H9 (cell line): ENCODE measurements around the gene ATF7. TPM values are rescaled to one million over a fixed set of nuclear protein-coding genes. Genes with fewer than 3 reads are reported as not detected.

Experiments
- DNase-seq: peaks from one replicate; pipeline ENCODE4 v3.0.0-alpha.2; 2017
- H2AFZ ChIP-seq: one replicate; pipeline ENCODE4 v1.6.1; 2013; ENCODE audit warnings: mild to moderate bottlenecking, low read length, control low read depth, moderate library complexity
- H2AK5ac ChIP-seq: 2 replicates; pipeline ENCODE4 v1.6.1; 2013; ENCODE audit warnings: low read length, control low read depth, mixed read lengths; ENCODE audit not compliant: insufficient read length
- H2BK120ac ChIP-seq: one replicate; pipeline ENCODE4 v1.6.1; 2013; ENCODE audit warnings: low read depth, mild to moderate bottlenecking, low read length, control low read depth, inconsistent platforms; ENCODE audit not compliant: poor library complexity, severe bottlenecking
- H2BK12ac ChIP-seq: 2 replicates; pipeline ENCODE4 v1.6.1; 2013; ENCODE audit warnings: low read length, control low read depth, mixed read lengths, low read depth; ENCODE audit not compliant: insufficient read length
- H2BK15ac ChIP-seq: 2 replicates; pipeline ENCODE4 v1.6.1; 2013; ENCODE audit warnings: low read depth, low read length, control low read depth
- H2BK20ac ChIP-seq: one replicate; pipeline ENCODE4 v1.6.1; 2013; ENCODE audit warnings: low read depth, mild to moderate bottlenecking, low read length, control low read depth, inconsistent platforms; ENCODE audit not compliant: poor library complexity, severe bottlenecking
- H2BK5ac ChIP-seq: 2 replicates; pipeline ENCODE4 v1.6.1; 2013; ENCODE audit warnings: low read length, control low read depth, mixed read lengths; ENCODE audit not compliant: insufficient read length
- H3K14ac ChIP-seq: 2 replicates; pipeline ENCODE4 v1.6.1; 2013; ENCODE audit warnings: low read length, control low read depth; ENCODE audit not compliant: insufficient read depth
- H3K18ac ChIP-seq: 2 replicates; pipeline ENCODE4 v1.6.1; 2013; ENCODE audit warnings: low read depth, mild to moderate bottlenecking, mixed read lengths, low read length, control low read depth; ENCODE audit not compliant: insufficient read length
- H3K23ac ChIP-seq: 2 replicates; pipeline ENCODE4 v1.6.1; 2013; ENCODE audit warnings: low read length, control low read depth, mixed read lengths, low read depth; ENCODE audit not compliant: insufficient read length
- H3K23me2 ChIP-seq: 2 replicates; pipeline ENCODE4 v1.6.1; 2013; ENCODE audit warnings: low read depth, mild to moderate bottlenecking, mixed read lengths, low read length, control low read depth; ENCODE audit not compliant: insufficient read length, poor library complexity, severe bottlenecking
- H3K27ac ChIP-seq: 2 replicates; pipeline ENCODE4 v1.5.1; 2013; ENCODE audit warnings: low read length, control low read depth, mixed read lengths, low read depth; ENCODE audit not compliant: insufficient read length
- H3K27me3 ChIP-seq: 2 replicates; pipeline ENCODE4 v1.6.1; 2013; ENCODE audit warnings: low read length, control low read depth, inconsistent platforms; ENCODE audit not compliant: insufficient read depth
- H3K4ac ChIP-seq: 2 replicates; pipeline ENCODE4 v1.6.1; 2013; ENCODE audit warnings: low read depth, mild to moderate bottlenecking, control low read depth, inconsistent platforms, low read length, moderate library complexity
- H3K4me1 ChIP-seq: 2 replicates; pipeline ENCODE4 v1.6.1; 2013; ENCODE audit warnings: low read length, control low read depth, inconsistent platforms; ENCODE audit not compliant: insufficient read depth
- H3K4me2 ChIP-seq: 2 replicates; pipeline ENCODE4 v1.6.1; 2013; ENCODE audit warnings: low read length, control low read depth, mixed read lengths; ENCODE audit not compliant: insufficient read length, insufficient read depth
- H3K56ac ChIP-seq: 2 replicates; pipeline ENCODE4 v1.6.1; 2013; ENCODE audit warnings: low read depth, mild to moderate bottlenecking, mixed read lengths, low read length, control low read depth; ENCODE audit not compliant: insufficient read length
- H3K79me1 ChIP-seq: 2 replicates; pipeline ENCODE4 v1.6.1; 2013; ENCODE audit warnings: low read depth, mild to moderate bottlenecking, moderate library complexity, low read length, control low read depth, inconsistent platforms; ENCODE audit not compliant: insufficient read depth, poor library complexity, severe bottlenecking
- H3K79me2 ChIP-seq: 2 replicates; pipeline ENCODE4 v1.6.1; 2013; ENCODE audit warnings: low read length, control low read depth, inconsistent platforms; ENCODE audit not compliant: insufficient read depth
- H3K9ac ChIP-seq: 2 replicates; pipeline ENCODE4 v1.6.1; 2013; ENCODE audit warnings: low read length, control low read depth, mixed read lengths; ENCODE audit not compliant: insufficient read length; ENCODE audit errors: extremely low read depth
- H3K9me3 ChIP-seq: one replicate; pipeline ENCODE4 v1.6.1; 2013; ENCODE audit warnings: low read depth, low read length, inconsistent platforms; ENCODE audit not compliant: control insufficient read depth
- H3T11ph ChIP-seq: one replicate; pipeline ENCODE4 v1.6.1; 2013; ENCODE audit warnings: mild to moderate bottlenecking, low read length, control low read depth, inconsistent platforms
- H4K20me1 ChIP-seq: one replicate; pipeline ENCODE4 v1.6.1; 2013; ENCODE audit not compliant: control insufficient read depth, insufficient read length, insufficient read depth
- H4K5ac ChIP-seq: 2 replicates; pipeline ENCODE4 v1.6.1; 2013; ENCODE audit warnings: low read depth, mild to moderate bottlenecking, mixed read lengths, low read length, control low read depth; ENCODE audit not compliant: insufficient read length
- H4K8ac ChIP-seq: replicated peaks from 2 replicates; pipeline ENCODE4 v1.6.1; 2013; ENCODE audit warnings: low read length, control low read depth, mixed read lengths, low read depth; ENCODE audit not compliant: insufficient read length
- H4K91ac ChIP-seq: 2 replicates; pipeline ENCODE4 v1.6.1; 2013; ENCODE audit warnings: low read depth, mild to moderate bottlenecking, moderate library complexity, mixed read lengths, low read length, control low read depth; ENCODE audit not compliant: insufficient read length
- H3K27ac Mint-ChIP-seq, 3 experiments: 2 replicates in 2 of 3; 3 replicates in 1 of 3; pipeline ENCODE4 v1.8.0; 2020 to 2021; ENCODE audit warnings: mixed read lengths in 3 of 3, mild to moderate bottlenecking in 1 of 3, moderate library complexity in 1 of 3
- H3K27me3 Mint-ChIP-seq: 2 replicates; pipeline ENCODE4 v1.8.0; 2021; ENCODE audit warnings: low read depth, mild to moderate bottlenecking, moderate library complexity, mixed read lengths
- H3K36me3 Mint-ChIP-seq, 3 experiments: 2 replicates in 2 of 3; 3 replicates in 1 of 3; pipeline ENCODE4 v1.8.0; 2020 to 2021; ENCODE audit warnings: low read depth in 3 of 3, mixed read lengths in 3 of 3; ENCODE audit not compliant: insufficient read depth in 1 of 3
- H3K4me1 Mint-ChIP-seq, 2 experiments: 2 replicates each; pipeline ENCODE4 v1.8.0; 2020; ENCODE audit warnings: mixed read lengths in 2 of 2
- H3K4me3 Mint-ChIP-seq, 2 experiments: 2 replicates in 1 of 2; 3 replicates in 1 of 2; pipeline ENCODE4 v1.8.0; 2020 to 2021; ENCODE audit warnings: mild to moderate bottlenecking in 2 of 2, mixed read lengths in 2 of 2, moderate library complexity in 1 of 2
- H3K9me3 Mint-ChIP-seq, 2 experiments: 2 replicates in 1 of 2; 3 replicates in 1 of 2; pipeline ENCODE4 v1.8.0; 2020; ENCODE audit warnings: mild to moderate bottlenecking in 2 of 2, mixed read lengths in 2 of 2, moderate library complexity in 1 of 2
- CTCF ChIP-seq: fragments of 200-600 bp; sonication (generic); conservative IDR thresholded peaks from 3 replicates; pipeline ENCODE4 v1.8.0; 2021; ENCODE audit warnings: antibody characterized with exemption, mild to moderate bottlenecking
- whole genome bisulfite sequencing: extraction: QIAGEN DNeasy Blood & Tissue Kit; methylation state at CpG from one replicate; pipeline ENCODE4 v1.1.7; 2013; ENCODE audit warnings: missing lambda C conversion rate, low lambda C conversion rate, mixed read lengths; ENCODE audit not compliant: insufficient read length; ENCODE audit errors: extremely low coverage; 5-methylcytosine and 5-hydroxymethylcytosine counted together
- total RNA-seq: library from RNA; stranded (reverse); gene quantifications from 2 replicates; pipeline ENCODE4 v1.2.1, GENCODE V29; 2021

The ATF7 gene
- total RNA-seq, 1 experiment from 2014 or later = 17.7 TPM

- no peak overlapping the region for H3K4me3 Mint-ChIP-seq
- no peaks in the 10 kb centered on the region for H3K23me2 ChIP-seq
- no peak overlapping the region for H2AFZ ChIP-seq
- H3K23ac ChIP-seq = no peak overlapping the region
- no peak overlapping the region for H3K14ac ChIP-seq
- no peak overlapping the region for H2BK20ac ChIP-seq
- no peak overlapping the region for H2BK5ac ChIP-seq
- H3K27ac ChIP-seq = no peak overlapping the region
- no CpG with 5 or more reads among the region's 3 CpGs for WGBS
- H3K79me1 ChIP-seq = no peaks in the 10 kb centered on the region
- no peak overlapping the region for H3K18ac ChIP-seq
- H4K8ac ChIP-seq = no peak overlapping the region
- H3K9me3 Mint-ChIP-seq = no peaks in the 10 kb centered on the region; a peak in 1 of 5 replicates
- no peak overlapping the region for H3T11ph ChIP-seq
- DNase-seq = no peak
- H4K5ac ChIP-seq = no peak overlapping the region
- H3K36me3 Mint-ChIP-seq = peaks cover 13 to 24% (median 13%) of the 10 kb centered on the region in 3 experiments
- H3K9ac ChIP-seq = no peak overlapping the region
- H2BK120ac ChIP-seq = no peak overlapping the region
- H3K4ac ChIP-seq = no peak overlapping the region
- no peak for TF ChIP-seq CTCF
- no peaks in the 10 kb centered on the region for H3K79me2 ChIP-seq
- H3K4me1 ChIP-seq = no peaks in the 10 kb centered on the region
- H3K27me3 ChIP-seq = no peaks in the 10 kb centered on the region
- peaks cover 18 to 27% of the 10 kb centered on the region in 2 experiments for H3K4me1 Mint-ChIP-seq
- no peaks in the 10 kb centered on the region for H3K9me3 ChIP-seq
- H2AK5ac ChIP-seq = no peak overlapping the region
- H2BK12ac ChIP-seq = no peak overlapping the region
- H4K91ac ChIP-seq = no peak overlapping the region
- no peak overlapping the region for H3K56ac ChIP-seq
- no peak overlapping the region for H3K4me2 ChIP-seq
- no peak overlapping the region for H2BK15ac ChIP-seq
- H3K27ac Mint-ChIP-seq = peak overlapping the region; percentile 91 to 98 (median 94)
- no peaks in the 10 kb centered on the region for H4K20me1 ChIP-seq
- no peaks in the 10 kb centered on the region for H3K27me3 Mint-ChIP-seq
Observed at GRCh38 chr12:53659011-53659551, 32.9 kb upstream of the ATF7 start.
